Stimulated activated CD8-positive, alpha-beta memory T cell treated with anti-CD3 and anti-CD28 coated beads, Interleukin-2, amount 100 ng/mL, for 1 hour (primary cell): ENCODE data around the gene ZBTB20.

Experiments
- DNase-seq, 2 donors: peaks; one replicate each; pipeline ENCODE4 v3.0.0-alpha.2; 2020; ENCODE audit warnings: low read depth in 2 of 2

ZBTB20 gene

GRCh38 chr3:114627770-114628169 lies 519.3 kb downstream of the ZBTB20 start:
- DNase-seq: no peak

- DNase-seq: no peak
Measured at GRCh38 chr3:114626751-114627150, 520.3 kb downstream of the ZBTB20 start.

DNA sequence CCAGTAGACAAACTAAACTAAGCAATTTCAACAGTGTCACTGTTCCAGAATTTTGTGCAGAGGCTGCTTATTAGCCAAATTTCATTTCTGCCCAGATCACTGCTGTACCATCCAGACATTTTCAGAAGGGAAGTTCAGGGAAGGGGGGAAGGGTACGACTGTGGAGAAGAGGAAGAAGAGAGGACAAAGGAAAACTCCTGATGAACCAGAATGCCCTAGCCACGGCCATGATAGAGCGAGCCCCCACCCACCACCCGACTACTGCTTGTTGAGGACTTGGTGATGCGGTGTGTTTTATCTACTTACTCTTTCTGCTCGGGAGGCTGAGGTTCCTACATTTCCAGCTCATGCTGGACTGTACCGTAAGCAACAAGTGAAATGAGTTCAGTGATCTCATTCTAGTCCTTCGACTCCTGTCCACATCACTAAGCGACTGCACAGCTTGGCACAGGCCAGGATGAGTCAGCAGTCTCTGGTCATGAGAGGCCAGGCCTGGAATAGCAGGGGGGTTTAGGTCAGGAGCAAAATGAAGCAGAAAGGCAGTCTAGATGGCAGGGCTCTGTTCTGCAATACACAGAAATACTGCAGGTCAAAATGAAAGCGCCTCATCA lies 522.4 kb downstream of the ZBTB20 start:
- DNase-seq: no peak

- no peak for DNase-seq
Measured at GRCh38 chr3:114624047-114624445, 523.0 kb downstream of the ZBTB20 start.

DNA sequence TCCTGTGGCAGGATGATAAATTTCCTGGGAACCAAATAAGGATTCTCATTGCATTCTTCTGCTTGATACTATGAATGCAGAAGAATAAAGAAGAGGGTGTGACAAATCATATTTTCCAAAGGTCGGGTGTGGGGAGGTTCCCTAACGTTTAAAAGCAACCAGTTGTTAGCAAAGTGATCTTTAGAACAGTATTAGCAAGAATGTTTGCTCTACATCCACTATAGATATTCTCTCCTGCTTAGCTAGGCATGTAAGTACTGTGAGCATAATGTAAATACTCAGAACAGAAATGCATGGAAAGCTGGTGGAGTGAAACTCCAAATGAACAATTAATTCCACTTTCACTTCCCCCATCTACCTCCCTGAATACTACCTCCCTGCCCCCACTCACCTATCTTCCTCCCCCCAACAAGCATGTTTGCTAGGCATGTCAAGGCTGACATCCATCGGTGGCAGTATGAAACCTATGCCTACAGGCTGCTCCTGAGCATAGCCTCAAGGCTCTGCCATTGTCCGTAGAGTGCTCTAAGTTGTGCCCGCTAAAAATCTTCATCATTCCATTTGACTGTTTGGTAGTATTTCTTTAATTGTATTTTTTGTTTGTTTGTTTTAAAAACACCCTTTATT lies 523.6 kb downstream of the ZBTB20 start:
- DNase-seq: no peak

- DNase-seq: no peak
Measured at GRCh38 chr3:114622001-114622400, 525.1 kb downstream of the ZBTB20 start.

- no peak for DNase-seq
Measured at GRCh38 chr3:114619771-114620170, 527.3 kb downstream of the ZBTB20 start.

DNA sequence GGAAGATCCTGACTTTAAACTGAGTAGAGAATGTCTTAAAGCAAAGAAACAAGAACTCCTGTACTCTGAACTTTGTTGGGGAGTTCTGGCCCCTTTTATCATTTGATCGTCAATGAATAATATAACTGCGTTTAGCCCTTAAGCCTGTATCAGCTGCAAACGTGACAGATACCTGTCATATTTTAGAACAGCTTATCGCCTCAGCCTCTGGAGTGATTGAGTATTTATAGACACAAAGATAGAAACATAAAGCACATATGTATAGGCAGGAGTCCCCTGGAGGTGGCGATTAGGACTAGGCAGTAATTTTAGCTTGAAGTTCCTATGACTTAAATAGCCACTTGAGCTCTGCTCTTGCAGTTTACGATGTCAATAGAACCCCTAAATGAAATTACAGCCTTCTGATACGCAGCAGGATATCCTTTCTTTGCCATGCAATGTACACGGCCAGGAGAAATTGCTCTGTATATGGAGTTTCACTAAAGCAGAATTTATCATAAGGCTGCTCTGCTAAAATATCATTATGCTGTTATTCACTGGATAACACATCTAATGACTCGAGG lies 531.5 kb downstream of the ZBTB20 start:
- DNase-seq: no peak

DNA sequence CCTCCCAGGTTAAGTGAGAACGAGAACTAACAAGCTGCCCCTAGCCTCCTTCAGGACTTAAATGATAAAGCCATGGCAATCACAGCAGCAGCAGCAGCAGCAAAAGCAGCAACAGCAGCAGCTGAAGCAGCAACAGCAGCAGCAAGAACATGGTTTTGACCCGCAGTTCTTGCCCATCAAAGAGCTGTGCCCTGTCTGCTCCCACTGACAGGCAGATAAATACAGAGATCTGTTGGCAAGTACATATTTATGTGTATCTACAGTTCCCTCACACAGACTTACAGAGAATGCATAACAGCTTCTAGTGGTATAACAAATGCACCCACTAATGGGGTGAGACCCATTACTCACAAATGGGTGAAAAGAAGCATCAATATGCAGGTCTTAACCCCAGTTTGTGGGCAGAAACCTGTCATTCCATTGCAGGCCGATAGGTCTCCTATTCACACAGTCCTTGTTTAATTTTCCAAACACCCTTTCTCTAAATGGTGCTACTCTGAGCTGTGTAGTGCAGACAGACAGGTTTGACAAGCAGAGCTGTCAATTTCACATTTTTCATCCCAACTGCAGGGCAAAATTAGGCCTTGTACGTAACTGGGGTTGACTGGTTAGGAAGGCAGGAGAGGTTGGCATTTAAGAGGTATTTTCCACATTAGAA lies 537.0 kb downstream of the ZBTB20 start:
- no peak for DNase-seq

GRCh38 chr3:114608293-114608692 lies 538.8 kb downstream of the ZBTB20 start:
- no peak for DNase-seq

DNA sequence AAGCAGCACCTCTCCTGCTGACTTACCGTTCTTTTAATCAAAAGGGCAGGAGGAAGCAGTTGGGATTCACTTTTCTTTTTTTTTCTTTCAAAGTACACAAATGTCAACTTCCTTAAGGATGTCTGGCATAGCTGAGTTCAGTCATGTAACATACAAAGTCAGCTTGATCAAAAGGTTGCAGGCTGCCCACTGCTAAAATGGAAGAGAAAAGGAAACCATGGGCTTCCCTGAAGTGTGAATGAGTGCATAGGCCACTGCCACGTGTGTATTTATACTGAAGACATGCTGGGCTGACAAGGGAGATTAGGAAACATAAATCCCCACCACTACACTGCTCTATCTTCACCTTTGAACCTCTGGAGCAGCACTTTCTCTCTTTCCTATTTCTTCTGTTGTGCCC lies 540.8 kb downstream of the ZBTB20 start:
- no peak for DNase-seq

GRCh38 chr3:114600571-114600970 lies 546.5 kb downstream of the ZBTB20 start:
- no peak for DNase-seq

DNA sequence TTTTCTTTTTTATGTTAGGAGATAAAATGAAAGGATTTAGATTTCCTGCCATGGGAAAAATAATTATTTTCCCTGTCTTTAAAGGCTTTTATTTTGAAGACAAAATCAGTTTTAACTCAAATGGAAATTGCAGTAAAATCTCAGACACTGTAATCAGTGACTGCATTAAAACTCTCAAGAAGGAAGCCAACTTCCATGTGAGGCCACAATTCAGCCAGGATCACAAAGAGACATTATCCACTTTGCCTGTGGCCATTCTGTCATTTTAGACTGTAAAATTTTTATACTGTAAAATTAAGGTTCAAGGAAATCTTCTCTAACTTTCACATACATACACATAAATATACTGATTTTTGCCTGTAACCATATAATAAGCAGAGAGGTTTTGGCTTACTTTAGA lies 549.2 kb downstream of the ZBTB20 start:
- DNase-seq: no peak

DNA sequence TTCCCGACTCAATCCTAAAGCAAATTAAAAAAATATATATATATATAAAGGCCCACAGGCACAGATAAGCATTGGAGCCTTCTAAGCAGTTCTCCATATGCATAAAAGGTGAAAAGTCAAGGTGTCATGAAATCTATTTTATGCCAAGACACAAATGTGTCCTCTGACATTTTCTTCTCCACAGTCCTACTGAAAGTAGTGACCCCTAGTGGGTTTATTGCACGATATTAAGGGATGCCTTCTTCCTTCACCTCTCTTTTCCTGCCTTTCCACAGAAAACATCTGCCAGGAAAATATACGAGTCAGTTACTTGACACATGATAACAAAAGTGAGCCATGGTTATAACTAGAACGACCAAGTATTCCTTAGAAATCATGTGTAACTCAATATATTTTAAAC lies 550.1 kb downstream of the ZBTB20 start:
- no peak for DNase-seq

- no peak for DNase-seq
Measured at GRCh38 chr3:114596147-114596546, 550.9 kb downstream of the ZBTB20 start.

DNA sequence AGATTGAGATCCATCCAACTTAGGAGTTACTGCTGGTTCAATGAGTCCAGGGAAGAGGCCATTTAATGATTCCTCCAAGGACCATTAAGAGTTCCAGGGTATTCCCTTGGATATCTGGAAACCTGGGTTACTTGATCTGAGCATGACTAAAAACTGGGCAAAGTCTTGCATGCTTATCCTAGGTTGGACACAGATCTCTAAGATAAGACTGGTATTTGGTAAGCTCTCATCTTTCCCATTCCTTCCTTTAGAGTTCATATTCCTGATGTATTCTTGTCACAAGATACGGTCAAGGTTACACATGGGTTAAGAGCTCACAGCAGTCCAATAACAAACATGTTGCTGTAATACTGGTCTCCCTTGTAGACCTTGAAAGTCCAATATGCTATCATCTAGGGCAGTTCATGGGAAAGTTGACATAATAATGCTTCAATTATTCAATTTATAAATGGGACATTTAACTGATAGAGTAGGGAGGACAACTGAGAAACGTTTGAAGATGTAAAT lies 551.5 kb downstream of the ZBTB20 start:
- DNase-seq: no peak

- DNase-seq: no peak
Measured at GRCh38 chr3:114590309-114591047, 556.6 kb downstream of the ZBTB20 start.

DNA sequence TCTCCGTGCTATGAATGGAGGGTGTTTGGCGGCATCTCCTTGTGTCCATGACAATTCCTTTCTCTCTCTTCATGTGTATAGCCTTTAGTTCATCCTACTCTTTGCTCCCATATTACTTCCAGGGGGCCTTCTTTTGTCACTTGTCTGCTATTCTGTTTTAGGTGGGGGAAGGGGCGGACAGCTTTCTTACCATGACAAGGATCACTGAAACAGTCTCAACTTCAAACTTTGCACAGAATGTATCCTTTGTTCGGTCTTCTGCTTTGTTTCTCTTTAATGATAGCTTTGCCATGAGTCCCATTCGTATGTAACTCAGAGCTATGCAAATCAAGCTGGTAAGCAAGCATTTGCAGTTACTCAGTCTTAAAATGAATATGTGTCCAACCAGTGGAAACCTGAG lies 559.1 kb downstream of the ZBTB20 start:
- no peak for DNase-seq

GRCh38 chr3:114586119-114586518 lies 561.0 kb downstream of the ZBTB20 start:
- DNase-seq: no peak

GRCh38 chr3:114585687-114586086 lies 561.4 kb downstream of the ZBTB20 start:
- DNase-seq: no peak

GRCh38 chr3:114584734-114585371 lies 562.2 kb downstream of the ZBTB20 start:
- no peak for DNase-seq

- DNase-seq: no peak
Measured at GRCh38 chr3:114582929-114583328, 564.2 kb downstream of the ZBTB20 start.
